PFSK-1 (cell line): ENCODE measurements around the gene ZEB2.

Source experiments
- FOXP2 ChIP-seq: optimal IDR thresholded peaks from 2 replicates; pipeline ENCODE3; 2011; ENCODE audit warnings: borderline replicate concordance, control low read depth, inconsistent platforms; ENCODE audit not compliant: insufficient read depth; ENCODE audit errors: extremely low read length, extremely low read depth
- POLR2AphosphoS5 ChIP-seq: IDR thresholded peaks from 2 replicates; pipeline ENCODE4 v1.6.1; 2012; ENCODE audit warnings: low read depth, mild to moderate bottlenecking, control low read depth, low read length, moderate library complexity
- SIN3A ChIP-seq: IDR thresholded peaks from 2 replicates; pipeline ENCODE4 v1.6.1; 2012; ENCODE audit warnings: mild to moderate bottlenecking, low read length, moderate library complexity, borderline replicate concordance; ENCODE audit not compliant: insufficient read depth
- TAF1 ChIP-seq: IDR thresholded peaks from 2 replicates; pipeline ENCODE4 v1.6.1; 2012; ENCODE audit warnings: low read length, control low read depth, borderline replicate concordance; ENCODE audit not compliant: insufficient read depth
- TF ChIP-seq, protein P1 (sequence below), 2 experiments: IDR thresholded peaks; 2 replicates each; pipeline versions ENCODE4 v1.6.1 to v1.8.0; 2011 to 2012; ENCODE audit warnings: low read depth in 2 of 2, low read length in 2 of 2, control low read depth in 1 of 2, inconsistent platforms in 1 of 2, mild to moderate bottlenecking in 1 of 2, moderate library complexity in 1 of 2; ENCODE audit not compliant: insufficient read depth in 1 of 2

DNA sequence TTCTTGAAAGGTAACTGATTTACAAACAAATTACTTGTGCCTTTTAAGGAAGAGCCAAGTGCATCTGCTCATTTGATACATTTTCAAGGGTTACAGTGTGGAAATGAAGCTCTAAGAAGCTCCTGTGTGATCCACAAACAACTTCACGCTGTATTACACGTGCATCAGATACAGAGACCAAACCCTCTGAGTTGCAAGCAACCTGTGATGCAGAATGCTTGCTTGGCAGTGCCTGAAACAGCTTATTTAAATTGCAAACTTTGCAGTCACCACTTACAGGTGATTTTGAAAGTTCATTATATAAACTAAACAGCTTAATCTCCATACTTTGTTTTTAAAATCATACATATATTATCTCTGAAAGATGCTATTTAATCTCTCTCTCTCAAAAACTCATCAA is 50.1 kb downstream of the ZEB2 start:
- TF ChIP-seq POLR2AphosphoS5 (no peak), TAF1 (no peak), SIN3A (no peak), FOXP2 (no peak)
- TF ChIP-seq, protein P1, sequence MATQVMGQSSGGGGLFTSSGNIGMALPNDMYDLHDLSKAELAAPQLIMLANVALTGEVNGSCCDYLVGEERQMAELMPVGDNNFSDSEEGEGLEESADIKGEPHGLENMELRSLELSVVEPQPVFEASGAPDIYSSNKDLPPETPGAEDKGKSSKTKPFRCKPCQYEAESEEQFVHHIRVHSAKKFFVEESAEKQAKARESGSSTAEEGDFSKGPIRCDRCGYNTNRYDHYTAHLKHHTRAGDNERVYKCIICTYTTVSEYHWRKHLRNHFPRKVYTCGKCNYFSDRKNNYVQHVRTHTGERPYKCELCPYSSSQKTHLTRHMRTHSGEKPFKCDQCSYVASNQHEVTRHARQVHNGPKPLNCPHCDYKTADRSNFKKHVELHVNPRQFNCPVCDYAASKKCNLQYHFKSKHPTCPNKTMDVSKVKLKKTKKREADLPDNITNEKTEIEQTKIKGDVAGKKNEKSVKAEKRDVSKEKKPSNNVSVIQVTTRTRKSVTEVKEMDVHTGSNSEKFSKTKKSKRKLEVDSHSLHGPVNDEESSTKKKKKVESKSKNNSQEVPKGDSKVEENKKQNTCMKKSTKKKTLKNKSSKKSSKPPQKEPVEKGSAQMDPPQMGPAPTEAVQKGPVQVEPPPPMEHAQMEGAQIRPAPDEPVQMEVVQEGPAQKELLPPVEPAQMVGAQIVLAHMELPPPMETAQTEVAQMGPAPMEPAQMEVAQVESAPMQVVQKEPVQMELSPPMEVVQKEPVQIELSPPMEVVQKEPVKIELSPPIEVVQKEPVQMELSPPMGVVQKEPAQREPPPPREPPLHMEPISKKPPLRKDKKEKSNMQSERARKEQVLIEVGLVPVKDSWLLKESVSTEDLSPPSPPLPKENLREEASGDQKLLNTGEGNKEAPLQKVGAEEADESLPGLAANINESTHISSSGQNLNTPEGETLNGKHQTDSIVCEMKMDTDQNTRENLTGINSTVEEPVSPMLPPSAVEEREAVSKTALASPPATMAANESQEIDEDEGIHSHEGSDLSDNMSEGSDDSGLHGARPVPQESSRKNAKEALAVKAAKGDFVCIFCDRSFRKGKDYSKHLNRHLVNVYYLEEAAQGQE (IDR thresholded peaks at IDR 0.05; ENCODE audit: insufficient read depth in 1 of 2, low read depth in 2 of 2, low read length in 2 of 2), result no peak
